DMS53 treated with DMSO at 0.1 percent for 48 hours (cell line): ENCODE data around the gene SEMA3B.

ENCODE experiments used
- DNase-seq: peaks from one replicate; lab custom pipeline; 2025; ENCODE audit not compliant: unreplicated experiment; lab: John Stamatoyannopoulos, UW

Gene SEMA3B

GRCh38 chr3:50327129-50327528, 58.2 kb downstream of the SEMA3B start:
- no peak for DNase-seq
